ENCODE results near the gene NARS2. TPM values are rescaled to one million over a fixed set of nuclear protein-coding genes. Genes with fewer than 3 reads are reported as not detected.
"Not testable (repeated sequence)": the region's sequence is repeated elsewhere in the genome, so short reads cannot be mapped to it uniquely, and the experiment has no call there.

The NARS2 gene
- total RNA-seq, 1 donor = 7.8 TPM

- no peaks in the 10 kb centered on the region for H3K4me1 ChIP-seq (ENCODE audit: insufficient read depth, low read length)
- H3K4me3 ChIP-seq (ENCODE audit: low read length) = no peak overlapping the region
- H3K9me3 ChIP-seq (ENCODE audit: low read depth, low read length) = no peaks in the 10 kb centered on the region
- no peaks in the 10 kb centered on the region for H3K27me3 ChIP-seq (ENCODE audit: insufficient read depth, low read length)
Measured at GRCh38 chr11:78594814-78595213, 20.1 kb upstream of the NARS2 start.

DNA sequence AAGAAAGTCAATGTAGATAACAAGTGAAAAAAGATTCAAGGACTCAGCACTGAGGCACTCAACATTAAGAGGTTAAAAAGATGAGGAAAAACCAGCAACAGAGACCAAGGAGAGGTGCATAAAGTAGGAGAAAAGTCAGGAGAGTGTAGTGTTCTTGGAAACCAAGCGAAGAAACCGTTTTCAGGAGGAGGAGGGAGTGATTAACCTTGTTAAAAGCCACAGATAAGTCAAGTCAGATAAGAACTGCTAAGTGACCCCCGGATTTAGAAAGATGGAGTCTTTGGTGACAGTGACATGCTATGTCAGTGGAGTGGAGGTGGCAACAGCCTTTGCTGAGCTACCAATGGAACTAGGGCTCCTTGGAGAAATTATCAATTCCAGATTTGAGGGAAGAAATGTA, 13.9 kb upstream of the NARS2 start:
- no peaks in the 10 kb centered on the region for H3K4me1 ChIP-seq (ENCODE audit: insufficient read depth, low read length)
- H3K9me3 ChIP-seq (ENCODE audit: low read depth, low read length) = peaks cover 15% of the 10 kb centered on the region
- peaks cover 4% of the 10 kb centered on the region for H3K27me3 ChIP-seq (ENCODE audit: insufficient read depth, low read length)
- H3K4me3 ChIP-seq (ENCODE audit: low read length) = no peak overlapping the region

DNA sequence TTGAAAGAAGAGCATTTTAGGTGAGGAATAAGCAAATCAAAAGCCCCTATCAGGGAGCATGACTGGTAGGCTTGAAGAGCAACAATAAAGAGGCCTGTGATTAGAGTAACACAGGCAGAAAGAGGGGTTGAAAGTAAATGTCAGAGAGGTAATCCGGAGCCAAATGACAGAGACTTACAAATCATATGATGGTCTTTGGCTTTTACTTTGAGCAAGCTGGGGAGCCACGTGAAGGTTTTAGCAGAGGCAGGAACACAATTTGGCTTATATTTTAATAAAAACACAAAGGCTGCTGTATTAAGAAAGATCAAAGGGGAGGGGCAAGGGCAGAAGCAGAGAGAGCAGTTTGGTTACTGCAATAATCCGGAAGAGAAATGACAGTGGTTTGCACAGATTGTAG, 12.8 kb upstream of the NARS2 start:
- Histone ChIP-seq H3K9me3 (ENCODE audit: low read depth, low read length) (peaks cover 26% of the 10 kb centered on the region), H3K4me3 (ENCODE audit: low read length) (no peak overlapping the region), H3K27me3 (ENCODE audit: insufficient read depth, low read length) (peaks cover 4% of the 10 kb centered on the region), H3K4me1 (ENCODE audit: insufficient read depth, low read length) (no peaks in the 10 kb centered on the region)

GRCh38 chr11:78586452-78587046, 11.9 kb upstream of the NARS2 start:
- Histone ChIP-seq H3K4me3 (ENCODE audit: low read length) (no peak overlapping the region), H3K4me1 (ENCODE audit: insufficient read depth, low read length) (no peaks in the 10 kb centered on the region), H3K9me3 (ENCODE audit: low read depth, low read length) (peaks cover 35% of the 10 kb centered on the region), H3K27me3 (ENCODE audit: insufficient read depth, low read length) (peaks cover 4% of the 10 kb centered on the region)

GRCh38 chr11:78583889-78584288, 9.2 kb upstream of the NARS2 start:
- peaks cover 4% of the 10 kb centered on the region for H3K27me3 ChIP-seq (ENCODE audit: insufficient read depth, low read length)
- H3K4me3 ChIP-seq (ENCODE audit: low read length) = no peak overlapping the region
- H3K4me1 ChIP-seq (ENCODE audit: insufficient read depth, low read length) = no peaks in the 10 kb centered on the region
- peaks cover 35% of the 10 kb centered on the region for H3K9me3 ChIP-seq (ENCODE audit: low read depth, low read length)

DNA sequence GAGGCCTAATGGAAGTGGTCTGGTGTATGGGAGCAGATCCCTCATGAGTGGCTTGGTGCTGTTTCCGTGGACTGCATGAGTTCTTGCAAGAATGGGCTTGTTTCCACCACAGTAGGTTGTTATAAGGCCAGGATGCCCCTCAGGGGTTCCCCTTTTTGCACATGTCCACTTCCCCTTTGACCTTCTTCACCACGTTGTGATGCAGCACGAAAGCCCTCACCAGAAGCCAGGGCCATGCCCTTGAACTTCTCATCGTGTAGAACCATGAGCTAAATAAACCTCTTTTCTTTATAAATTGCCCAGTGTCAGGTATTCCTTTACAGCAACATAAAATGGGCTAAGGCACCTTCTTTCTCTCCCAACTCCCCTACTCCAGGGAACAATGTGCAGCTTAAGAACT, 2.8 kb upstream of the NARS2 start:
- Histone ChIP-seq H3K4me1 (ENCODE audit: insufficient read depth, low read length) (peaks cover 39% of the 10 kb centered on the region), H3K9me3 (ENCODE audit: low read depth, low read length) (peaks cover 9% of the 10 kb centered on the region), H3K4me3 (ENCODE audit: low read length) (no peak overlapping the region), H3K27me3 (ENCODE audit: insufficient read depth, low read length) (no peaks in the 10 kb centered on the region)

GRCh38 chr11:78576549-78577097, 2.0 kb upstream of the NARS2 start:
- H3K4me3 ChIP-seq (ENCODE audit: low read length) = no peak overlapping the region
- H3K9me3 ChIP-seq (ENCODE audit: low read depth, low read length) = peaks cover under 1% of the 10 kb centered on the region
- H3K4me1 ChIP-seq (ENCODE audit: insufficient read depth, low read length) = peaks cover 39% of the 10 kb centered on the region
- no peaks in the 10 kb centered on the region for H3K27me3 ChIP-seq (ENCODE audit: insufficient read depth, low read length)

DNA sequence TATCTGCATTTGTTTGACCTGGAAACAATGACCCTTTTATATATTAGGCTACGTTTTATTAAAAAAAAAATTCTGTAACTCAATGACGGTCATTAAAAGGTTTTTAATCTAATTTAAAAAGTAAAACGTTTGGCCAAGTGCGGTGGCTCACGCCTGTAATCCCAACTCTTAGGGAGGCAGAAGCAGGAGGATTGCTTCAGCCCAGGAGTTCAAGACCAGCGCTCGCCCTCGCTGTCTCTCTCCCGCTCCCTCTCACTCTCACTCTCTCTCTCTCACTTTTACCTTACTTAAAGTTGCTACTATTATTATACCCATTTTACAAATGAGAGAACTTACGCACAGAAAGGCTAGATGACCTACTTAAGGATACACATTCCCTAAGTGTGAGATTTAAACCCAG, 814 bp upstream of the NARS2 start:
- Histone ChIP-seq H3K4me3 (ENCODE audit: low read length) (peak overlapping the region; percentile 89), H3K9me3 (ENCODE audit: low read depth, low read length) (no peaks in the 10 kb centered on the region), H3K27me3 (ENCODE audit: insufficient read depth, low read length) (no peaks in the 10 kb centered on the region), H3K4me1 (ENCODE audit: insufficient read depth, low read length) (peaks cover 39% of the 10 kb centered on the region)

- no peaks in the 10 kb centered on the region for H3K9me3 ChIP-seq (ENCODE audit: low read depth, low read length)
- no peaks in the 10 kb centered on the region for H3K27me3 ChIP-seq (ENCODE audit: insufficient read depth, low read length)
- peak overlapping the region; percentile 89 for H3K4me3 ChIP-seq (ENCODE audit: low read length)
- H3K4me1 ChIP-seq (ENCODE audit: insufficient read depth, low read length) = peaks cover 39% of the 10 kb centered on the region
Measured at GRCh38 chr11:78573681-78574080, 983 bp downstream of the NARS2 start.

DNA sequence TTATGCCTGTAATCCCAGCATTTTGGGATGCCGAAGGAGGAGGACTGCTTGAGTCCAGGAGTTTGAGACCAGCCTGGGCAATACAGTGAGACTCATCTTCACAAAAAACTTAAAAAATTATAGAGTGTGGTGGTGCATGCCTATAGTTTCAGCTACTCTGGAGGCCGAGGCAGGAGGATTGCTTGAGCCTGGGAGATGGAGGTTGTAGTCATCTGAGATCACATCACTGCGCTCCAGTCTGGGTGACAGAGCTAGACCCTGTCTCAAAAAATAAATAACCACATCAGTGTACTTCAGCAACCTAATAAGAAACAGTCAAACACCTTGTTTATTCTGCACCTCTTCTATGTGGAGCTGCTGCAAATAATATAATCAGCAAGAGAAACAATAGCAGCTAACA, 1.4 kb downstream of the NARS2 start:
- H3K4me3 ChIP-seq (ENCODE audit: low read length) = no peak overlapping the region
- H3K4me1 ChIP-seq (ENCODE audit: insufficient read depth, low read length) = peaks cover 39% of the 10 kb centered on the region
- no peaks in the 10 kb centered on the region for H3K9me3 ChIP-seq (ENCODE audit: low read depth, low read length)
- H3K27me3 ChIP-seq (ENCODE audit: insufficient read depth, low read length) = no peaks in the 10 kb centered on the region

DNA sequence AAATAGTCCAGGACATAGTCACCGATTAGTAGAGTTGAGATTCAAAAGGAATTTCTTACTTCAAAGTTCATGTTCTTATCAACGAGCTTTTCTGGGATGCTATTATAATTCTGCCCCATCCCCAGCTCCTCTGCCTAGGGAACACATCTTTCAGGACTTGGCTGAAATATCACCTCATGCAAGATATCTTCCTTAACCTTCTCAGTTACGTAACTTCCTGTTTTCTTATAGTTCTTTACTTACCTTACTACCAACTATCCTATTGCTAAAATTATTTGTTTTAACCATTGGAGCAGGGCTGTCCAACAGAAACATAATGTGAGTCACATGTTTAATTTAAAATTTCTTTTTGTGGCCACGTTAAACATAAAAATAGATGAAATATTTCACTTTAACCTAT, 2.3 kb downstream of the NARS2 start:
- H3K9me3 ChIP-seq (ENCODE audit: low read depth, low read length) = no peaks in the 10 kb centered on the region
- no peaks in the 10 kb centered on the region for H3K27me3 ChIP-seq (ENCODE audit: insufficient read depth, low read length)
- H3K4me1 ChIP-seq (ENCODE audit: insufficient read depth, low read length) = peaks cover 36% of the 10 kb centered on the region
- H3K4me3 ChIP-seq (ENCODE audit: low read length) = no peak overlapping the region

- Histone ChIP-seq H3K4me3 (ENCODE audit: low read length) (no peak overlapping the region), H3K9me3 (ENCODE audit: low read depth, low read length) (no peaks in the 10 kb centered on the region), H3K27me3 (ENCODE audit: insufficient read depth, low read length) (no peaks in the 10 kb centered on the region), H3K4me1 (ENCODE audit: insufficient read depth, low read length) (peaks cover 17% of the 10 kb centered on the region)
Measured at GRCh38 chr11:78570031-78570430, 4.6 kb downstream of the NARS2 start.

DNA sequence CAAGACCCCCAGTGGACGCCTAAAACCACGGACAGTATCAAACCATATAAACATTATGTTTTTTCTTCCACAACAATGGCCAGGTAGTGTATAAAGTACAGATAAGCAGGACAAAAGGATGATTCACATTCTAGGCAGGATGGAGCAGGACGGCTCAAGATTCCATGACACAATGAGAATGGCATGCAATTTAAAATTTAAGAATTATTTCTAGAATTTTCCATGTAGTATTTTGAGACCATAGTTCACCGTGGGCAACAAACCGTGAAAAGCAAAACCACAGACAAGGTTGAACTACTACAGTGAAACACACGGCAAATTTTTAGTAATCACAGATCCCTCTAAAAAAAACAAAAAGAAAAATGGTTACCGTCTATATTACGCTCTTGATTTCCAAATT, 7.5 kb downstream of the NARS2 start:
- no peaks in the 10 kb centered on the region for H3K27me3 ChIP-seq (ENCODE audit: insufficient read depth, low read length)
- H3K4me1 ChIP-seq (ENCODE audit: insufficient read depth, low read length) = peaks cover 9% of the 10 kb centered on the region
- no peak overlapping the region for H3K4me3 ChIP-seq (ENCODE audit: low read length)
- H3K9me3 ChIP-seq (ENCODE audit: low read depth, low read length) = no peaks in the 10 kb centered on the region

GRCh38 chr11:78564490-78565467, 9.9 kb downstream of the NARS2 start:
- H3K4me3 ChIP-seq (ENCODE audit: low read length) = no peak overlapping the region
- peaks cover 31% of the 10 kb centered on the region for H3K4me1 ChIP-seq (ENCODE audit: insufficient read depth, low read length)
- H3K9me3 ChIP-seq (ENCODE audit: low read depth, low read length) = no peaks in the 10 kb centered on the region
- H3K27me3 ChIP-seq (ENCODE audit: insufficient read depth, low read length) = no peaks in the 10 kb centered on the region

- not testable (repeated sequence) for H3K9me3 ChIP-seq (ENCODE audit: low read depth, low read length); H3K4me3 ChIP-seq (ENCODE audit: low read length); H3K27me3 ChIP-seq (ENCODE audit: insufficient read depth, low read length)
- peaks cover 37% of the 10 kb centered on the region for H3K4me1 ChIP-seq (ENCODE audit: insufficient read depth, low read length)
Measured at GRCh38 chr11:78564037-78564436, 10.6 kb downstream of the NARS2 start.
